HEK293T (cell line): ENCODE measurements around the gene LAMA1.

Experiments
- CTCF ChIA-PET: fragments of 350-600 bp; formaldehyde crosslinking; extraction: SDS; loops from one replicate; lab custom pipeline; 2021; ENCODE audit warnings: antibody characterized with exemption, inconsistent platforms; lab: Yijun Ruan, JAX
- POLR2A ChIA-PET: fragments of 350-600 bp; formaldehyde crosslinking; extraction: SDS; loops from one replicate; lab custom pipeline; 2020; ENCODE audit warnings: antibody characterized with exemption, inconsistent platforms; lab: Yijun Ruan, JAX
- DNase-seq: peaks from one replicate; pipeline ENCODE4 v3.0.0; 2012; ENCODE audit warnings: mixed read lengths; ENCODE audit errors: extremely low spot score
- ARNT ChIP-seq: fragments of 450-650 bp; IDR thresholded peaks from 2 replicates; pipeline ENCODE4 v1.6.1; 2017; ENCODE audit warnings: mild to moderate bottlenecking
- BHLHE40 ChIP-seq: fragments of 450-650 bp; IDR thresholded peaks from 2 replicates; pipeline ENCODE4 v1.6.1; 2016; ENCODE audit warnings: mild to moderate bottlenecking, moderate library complexity, borderline replicate concordance
- CTBP1 ChIP-seq: fragments of 450-650 bp; IDR thresholded peaks from 2 replicates; pipeline ENCODE4 v1.6.1; 2016; ENCODE audit warnings: borderline replicate concordance
- ELF4 ChIP-seq: fragments of 450-650 bp; IDR thresholded peaks from 2 replicates; pipeline ENCODE4 v1.6.1; 2017; ENCODE audit warnings: antibody characterized with exemption
- FOXA1 ChIP-seq: fragments of 450-650 bp; IDR thresholded peaks from 2 replicates; pipeline ENCODE4 v1.6.1; 2016; ENCODE audit warnings: mild to moderate bottlenecking
- FOXK2 ChIP-seq: fragments of 450-650 bp; IDR thresholded peaks from 2 replicates; pipeline ENCODE4 v1.6.1; 2016; ENCODE audit warnings: mild to moderate bottlenecking
- FOXM1 ChIP-seq: fragments of 450-650 bp; IDR thresholded peaks from 2 replicates; pipeline ENCODE4 v1.6.1; 2017; ENCODE audit warnings: mild to moderate bottlenecking, borderline replicate concordance
- HDGF ChIP-seq: fragments of 450-650 bp; IDR thresholded peaks from 2 replicates; pipeline ENCODE4 v1.6.1; 2017; ENCODE audit warnings: antibody characterized with exemption, borderline replicate concordance
- L3MBTL2 ChIP-seq: fragments of 450-650 bp; conservative IDR thresholded peaks from 2 replicates; pipeline ENCODE4 v1.6.1; 2016; ENCODE audit warnings: mild to moderate bottlenecking
- LEF1 ChIP-seq: fragments of 450-650 bp; IDR thresholded peaks from 2 replicates; pipeline ENCODE4 v1.6.1; 2017; ENCODE audit warnings: mild to moderate bottlenecking, borderline replicate concordance
- NFRKB ChIP-seq: fragments of 450-650 bp; IDR thresholded peaks from 2 replicates; pipeline ENCODE4 v1.6.1; 2016; ENCODE audit warnings: mild to moderate bottlenecking, moderate library complexity
- SP1 ChIP-seq: fragments of 450-650 bp; IDR thresholded peaks from 2 replicates; pipeline ENCODE4 v1.6.1; 2017
- SUZ12 ChIP-seq: fragments of 450-650 bp; IDR thresholded peaks from 2 replicates; pipeline ENCODE4 v1.6.1; 2016; ENCODE audit warnings: mild to moderate bottlenecking
- TARDBP ChIP-seq: fragments of 450-650 bp; IDR thresholded peaks from 2 replicates; pipeline ENCODE4 v1.6.1; 2016
- ZNF384 ChIP-seq: fragments of 450-650 bp; IDR thresholded peaks from 2 replicates; pipeline ENCODE4 v1.6.1; 2016
- TF ChIP-seq, protein P1 (sequence below): fragments of 450-650 bp; IDR thresholded peaks from 2 replicates; pipeline ENCODE4 v1.6.1; 2016

The LAMA1 gene

GRCh38 chr18:6983366-6983765 lies 134.2 kb downstream of the LAMA1 start:
- CTCF ChIA-PET, result no interaction called here
- POLR2A ChIA-PET, result no interaction called here
- DNase-seq, result no peak
- TF ChIP-seq, protein P1, sequence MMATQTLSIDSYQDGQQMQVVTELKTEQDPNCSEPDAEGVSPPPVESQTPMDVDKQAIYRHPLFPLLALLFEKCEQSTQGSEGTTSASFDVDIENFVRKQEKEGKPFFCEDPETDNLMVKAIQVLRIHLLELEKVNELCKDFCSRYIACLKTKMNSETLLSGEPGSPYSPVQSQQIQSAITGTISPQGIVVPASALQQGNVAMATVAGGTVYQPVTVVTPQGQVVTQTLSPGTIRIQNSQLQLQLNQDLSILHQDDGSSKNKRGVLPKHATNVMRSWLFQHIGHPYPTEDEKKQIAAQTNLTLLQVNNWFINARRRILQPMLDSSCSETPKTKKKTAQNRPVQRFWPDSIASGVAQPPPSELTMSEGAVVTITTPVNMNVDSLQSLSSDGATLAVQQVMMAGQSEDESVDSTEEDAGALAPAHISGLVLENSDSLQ, result no peak
- TF ChIP-seq FOXA1, result no peak
- no peak for TF ChIP-seq ZNF384
- no peak for TF ChIP-seq SP1
- TF ChIP-seq NFRKB, result no peak
- TF ChIP-seq LEF1, result no peak
- TF ChIP-seq FOXM1, result no peak
- no peak for TF ChIP-seq ELF4
- TF ChIP-seq BHLHE40, result no peak
- no peak for TF ChIP-seq L3MBTL2
- TF ChIP-seq CTBP1, result no peak
- no peak for TF ChIP-seq SUZ12
- TF ChIP-seq TARDBP, result no peak
- no peak for TF ChIP-seq FOXK2
- TF ChIP-seq ARNT, result no peak
- no peak for TF ChIP-seq HDGF

DNA sequence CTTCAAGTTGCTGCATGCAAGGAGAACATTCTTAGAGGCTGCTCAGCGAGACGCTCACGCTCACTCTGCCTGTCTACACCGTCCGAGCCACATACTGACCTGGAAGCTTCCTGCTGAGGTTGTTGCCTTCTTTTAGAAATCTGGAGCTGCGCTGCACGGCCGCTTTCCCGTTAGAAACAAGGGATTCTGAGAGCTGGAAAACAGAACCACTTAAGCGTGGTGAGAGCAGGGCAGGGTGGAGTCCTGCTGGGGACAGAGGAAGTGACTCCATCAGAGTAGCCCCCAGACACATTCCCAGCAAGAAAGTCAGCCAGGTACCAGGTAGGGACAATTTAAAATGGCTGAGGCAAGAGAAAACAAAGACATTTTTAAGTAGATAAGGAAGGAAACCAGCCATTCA lies 135.2 kb downstream of the LAMA1 start:
- no peak for DNase-seq
- CTCF ChIA-PET, result no interaction called here
- no peak for TF ChIP-seq NFRKB
- no peak for TF ChIP-seq ARNT
- TF ChIP-seq LEF1, result no peak
- no peak for TF ChIP-seq FOXK2
- no peak for TF ChIP-seq ZNF384
- TF ChIP-seq SUZ12, result no peak
- TF ChIP-seq, protein P1, result no peak
- no peak for TF ChIP-seq FOXA1
- TF ChIP-seq TARDBP, result no peak
- TF ChIP-seq ELF4, result no peak
- no peak for TF ChIP-seq SP1
- POLR2A ChIA-PET, result no interaction called here

DNA sequence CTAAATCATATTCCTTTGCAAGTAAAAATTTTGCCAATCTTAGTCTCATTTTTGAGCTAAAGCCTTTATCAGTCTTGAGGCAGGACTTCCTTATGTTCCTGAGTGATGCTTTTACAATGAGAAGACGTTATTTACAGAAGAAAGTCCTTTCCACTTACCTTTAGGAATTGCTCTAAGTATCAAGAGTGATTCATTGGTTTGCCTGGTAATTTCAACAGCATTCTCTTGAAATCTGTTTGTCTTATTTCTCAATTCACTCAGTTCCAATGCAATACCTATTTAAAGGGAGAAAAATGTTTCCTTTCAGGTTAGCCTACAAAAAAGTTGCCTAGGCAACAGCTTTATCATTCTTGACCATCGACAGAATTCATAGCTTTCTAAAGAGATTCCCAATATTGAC lies 137.2 kb downstream of the LAMA1 start:
- ChIA-PET CTCF (interaction anchor here (1.1 kb wide), 1 partner anchor 59 kb away, joined by 4 read pairs; no protein-coding TSS in a partner anchor), POLR2A (no interaction called here)
- DNase-seq, result no peak
- TF ChIP-seq ARNT (no peak), SUZ12 (no peak), ELF4 (no peak), CTBP1 (no peak), LEF1 (no peak), TARDBP (no peak), FOXK2 (no peak), HDGF (no peak), FOXM1 (no peak), BHLHE40 (no peak)
- TF ChIP-seq, protein P1, result no peak

GRCh38 chr18:6979954-6980353 lies 137.6 kb downstream of the LAMA1 start:
- DNase-seq, result no peak
- no peak for TF ChIP-seq CTBP1
- no peak for TF ChIP-seq FOXA1
- no peak for TF ChIP-seq ZNF384
- TF ChIP-seq TARDBP, result no peak
- TF ChIP-seq ARNT, result no peak
- TF ChIP-seq LEF1, result no peak
- no peak for TF ChIP-seq SP1
- no peak for TF ChIP-seq BHLHE40
- no peak for TF ChIP-seq ELF4
- no peak for TF ChIP-seq FOXM1
- no peak for TF ChIP-seq HDGF
- TF ChIP-seq SUZ12, result no peak
- no peak for TF ChIP-seq NFRKB
- no peak for TF ChIP-seq FOXK2
- no peak for TF ChIP-seq L3MBTL2
- TF ChIP-seq, protein P1, result no peak
- ChIA-PET POLR2A (no interaction called here), CTCF (no interaction called here)

- TF ChIP-seq SP1, result no peak
- TF ChIP-seq LEF1, result no peak
- TF ChIP-seq L3MBTL2, result no peak
- TF ChIP-seq NFRKB, result no peak
- no peak for TF ChIP-seq TARDBP
- no peak for TF ChIP-seq FOXA1
- TF ChIP-seq FOXM1, result no peak
- no peak for TF ChIP-seq ZNF384
- no peak for TF ChIP-seq SUZ12
- no peak for TF ChIP-seq ARNT
- TF ChIP-seq FOXK2, result no peak
- TF ChIP-seq BHLHE40, result no peak
- TF ChIP-seq, protein P1, result no peak
- no peak for TF ChIP-seq HDGF
- TF ChIP-seq ELF4, result no peak
- POLR2A ChIA-PET, result no interaction called here
- CTCF ChIA-PET, result interaction anchor here (0.6 kb wide), 1 partner anchor 663 kb away, joined by 3 read pairs; no protein-coding TSS in a partner anchor
- no peak for DNase-seq
Measured at GRCh38 chr18:6976935-6977334, 140.7 kb downstream of the LAMA1 start.
